Stimulated activated CD4-positive, alpha-beta T cell treated with anti-CD3 and anti-CD28 coated beads, Interleukin-2, amount 100 ng/mL, for 4 hours (primary cell): Measurements from ENCODE around the gene DESI2.

Source experiments
- DNase-seq: peaks from one replicate; pipeline ENCODE4 v3.0.0-alpha.2; 2020; ENCODE audit warnings: low read depth

The DESI2 gene

DNA sequence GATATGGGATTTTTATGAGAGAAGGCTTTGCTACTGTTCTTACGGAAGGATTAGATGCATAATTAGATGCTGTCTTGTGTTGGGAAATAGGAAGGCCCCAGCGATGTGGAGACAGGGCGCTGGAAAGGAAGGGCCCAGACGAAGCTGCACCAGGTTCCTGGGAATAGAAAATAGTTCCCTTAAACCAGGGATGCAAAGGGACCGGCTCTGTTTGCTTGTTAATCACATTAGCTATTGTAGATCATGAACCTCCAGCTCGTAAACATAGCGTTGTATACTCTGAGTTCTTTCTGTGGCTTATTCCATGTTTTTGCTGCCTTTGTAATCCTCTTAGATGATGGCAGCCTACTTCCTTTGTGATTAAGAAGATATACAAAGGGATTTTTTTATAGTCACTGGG, 102.7 kb downstream of the DESI2 start:
- DNase-seq, result no peak

GRCh38 chr1:244757091-244757939, 104.4 kb downstream of the DESI2 start:
- DNase-seq, result no peak
